Keratinocyte (primary cell): ENCODE data around the gene LHFPL4. TPM values are rescaled to one million over a fixed set of nuclear protein-coding genes. Genes with fewer than 3 reads are reported as not detected.

ENCODE experiments used
- DNase-seq: peaks from one replicate; pipeline ENCODE4 v3.0.0-alpha.2; 2011; ENCODE audit warnings: low read depth, missing footprints, low spot score
- FAIRE-seq: peaks from 2 replicates; lab custom pipeline; 2011; peaks lifted over from hg19 to GRCh38; lab: Jason Lieb, UNC
- H2AFZ ChIP-seq: 2 replicates; pipeline ENCODE4 v1.6.0; 2012; ENCODE audit warnings: low read length, control low read depth, inconsistent platforms; ENCODE audit not compliant: control insufficient read depth
- H3K27ac ChIP-seq: 2 replicates; pipeline ENCODE4 v1.5.1; 2011; ENCODE audit warnings: low read length; ENCODE audit not compliant: control insufficient read depth, insufficient read depth
- H3K27me3 ChIP-seq: 3 replicates; pipeline ENCODE4 v1.6.0; 2011; ENCODE audit warnings: low read length; ENCODE audit not compliant: control insufficient read depth, insufficient read depth; ENCODE audit errors: extremely low read depth
- H3K36me3 ChIP-seq, 2 experiments: 2 replicates in 1 of 2; 3 replicates in 1 of 2; pipeline ENCODE4 v1.5.1; 2011; ENCODE audit warnings: low read length in 2 of 2, mild to moderate bottlenecking in 1 of 2; ENCODE audit not compliant: control insufficient read depth in 2 of 2, insufficient read depth in 2 of 2; ENCODE audit errors: extremely low read depth in 1 of 2
- H3K4me1 ChIP-seq: 3 replicates; pipeline ENCODE4 v1.5.1; 2011; ENCODE audit warnings: low read length; ENCODE audit not compliant: control insufficient read depth, insufficient read depth; ENCODE audit errors: extremely low read depth
- H3K4me2 ChIP-seq: 3 replicates; pipeline ENCODE4 v1.6.0; 2011; ENCODE audit warnings: low read depth, low read length; ENCODE audit not compliant: control insufficient read depth, insufficient read depth; ENCODE audit errors: extremely low read depth
- H3K4me3 ChIP-seq, 3 experiments: fragments of 200-600 bp in 1 of 3; sonication (generic) in 1 of 3; 2 replicates in 2 of 3; 3 replicates in 1 of 3; pipeline ENCODE4 v1.5.1; 2011 to 2016; ENCODE audit warnings: low read length in 3 of 3, mild to moderate bottlenecking in 3 of 3, control low read depth in 2 of 3, inconsistent platforms in 1 of 3, low read depth in 1 of 3, mixed read lengths in 1 of 3, mixed run types in 1 of 3, moderate library complexity in 1 of 3; ENCODE audit not compliant: control insufficient read depth in 2 of 3, insufficient read depth in 2 of 3; ENCODE audit errors: extremely low read depth in 1 of 3
- H3K79me2 ChIP-seq: 2 replicates; pipeline ENCODE4 v1.6.0; 2012; ENCODE audit warnings: low read length; ENCODE audit not compliant: control insufficient read depth, insufficient read depth
- H3K9ac ChIP-seq: 3 replicates; pipeline ENCODE4 v1.6.0; 2011; ENCODE audit warnings: low read length; ENCODE audit not compliant: control insufficient read depth, insufficient read depth; ENCODE audit errors: extremely low read depth
- H3K9me1 ChIP-seq: 3 replicates; pipeline ENCODE4 v1.6.0; 2011; ENCODE audit warnings: low read length; ENCODE audit not compliant: control insufficient read depth, insufficient read depth; ENCODE audit errors: extremely low read depth
- H3K9me3 ChIP-seq: 2 replicates; pipeline ENCODE4 v1.5.1; 2012; ENCODE audit warnings: low read depth, low read length; ENCODE audit not compliant: control insufficient read depth
- H4K20me1 ChIP-seq: 3 replicates; pipeline ENCODE4 v1.6.0; 2011; ENCODE audit warnings: low read length; ENCODE audit not compliant: control insufficient read depth, insufficient read depth; ENCODE audit errors: extremely low read depth
- CTCF ChIP-seq, 3 experiments: IDR thresholded peaks in 1 of 3; conservative IDR thresholded peaks in 1 of 3; optimal IDR thresholded peaks in 1 of 3; 2 replicates in 2 of 3; 3 replicates in 1 of 3; pipeline versions ENCODE3 to v1.5.1; 2011; ENCODE audit warnings: low read length in 3 of 3, mild to moderate bottlenecking in 3 of 3, moderate library complexity in 2 of 3, control low read depth in 1 of 3, inconsistent platforms in 1 of 3; ENCODE audit not compliant: insufficient read depth in 2 of 3; ENCODE audit errors: extremely low read depth in 1 of 3
- EZH2 ChIP-seq: IDR thresholded peaks from one replicate; pipeline ENCODE4 v1.6.1; 2012; ENCODE audit warnings: inconsistent platforms, mild to moderate bottlenecking, low read length, moderate library complexity
- dilution Hi-C: fragments of 300-500 bp; cut with MboI; formaldehyde crosslinking; loops from one replicate; pipeline ENCODE4 v1.7.0; 2020; ENCODE audit warnings: low sequenced_read_pairs; ENCODE audit not compliant: extremely low pct_ligation_motif_present
- polyA plus RNA-seq, 5 experiments: library from polyadenylated mRNA; depleted of rRNA in 3 of 5; stranded (reverse) in 3 of 5; stranded (forward) in 1 of 5; unstranded in 1 of 5; fragments of >200 nt; gene quantifications; 1 replicate in 1 of 5; 2 replicates in 3 of 5; 3 replicates in 1 of 5; pipeline versions ENCODE4 v1.2.1 to v1.2.3, GENCODE V29; 2011 to 2012; ENCODE audit warnings: missing spikeins in 2 of 5, low read depth in 1 of 5, low replicate concordance in 1 of 5

LHFPL4 gene
- polyA plus RNA-seq, 1 donor (not counting 4 experiments of a cell fraction or from before 2014, with no cell fraction given) = not detected

DNA sequence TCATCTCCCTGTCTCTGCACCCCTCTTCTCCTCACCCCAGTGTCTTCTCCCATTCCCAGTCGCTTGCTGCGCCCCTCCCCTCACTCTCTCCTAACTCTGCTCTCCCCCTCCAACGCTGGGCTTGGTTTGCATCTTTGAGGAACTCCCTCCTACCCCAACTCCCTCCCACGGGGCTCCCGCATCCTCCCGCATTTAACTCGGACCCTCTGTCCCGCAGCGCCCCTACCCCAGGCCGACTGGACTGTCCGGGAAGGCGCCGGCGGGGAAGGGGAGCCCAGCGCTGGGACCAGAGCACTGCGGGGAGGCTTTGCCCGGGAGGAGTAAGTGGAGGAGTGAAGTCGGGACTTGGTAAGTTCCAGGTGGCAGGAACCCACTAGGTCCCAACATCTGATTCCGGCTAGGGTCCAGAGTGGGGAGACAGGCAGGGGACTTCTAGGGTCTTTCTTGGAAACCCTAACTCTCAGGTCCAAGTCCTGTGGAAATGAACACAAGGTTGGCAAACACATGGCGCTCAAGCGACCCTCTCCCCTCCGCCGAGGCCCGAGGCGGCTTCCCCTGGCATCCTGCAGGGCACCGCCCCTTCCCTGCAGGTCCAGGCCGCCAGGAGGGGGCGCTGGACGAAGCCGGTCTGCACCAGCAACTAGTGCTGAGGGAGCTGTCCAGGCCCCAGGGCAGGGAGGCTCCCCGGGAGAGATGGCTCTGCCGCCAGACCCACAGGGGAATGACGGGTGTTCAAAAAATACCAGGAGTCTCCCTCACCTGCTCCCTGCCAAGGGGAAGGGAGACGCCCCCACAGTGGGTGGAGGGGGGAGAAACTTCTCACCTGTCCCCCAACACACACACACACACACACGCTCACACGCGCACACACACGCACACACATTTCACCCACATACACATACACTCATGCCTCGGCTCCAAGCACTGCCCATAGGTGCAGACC is 53.2 kb downstream of the LHFPL4 start:
- DNase-seq (peak; percentile 25), FAIRE-seq (no peak)
- H3K79me2 ChIP-seq = no peaks in the 10 kb centered on the region
- H3K27ac ChIP-seq = no peak overlapping the region
- H3K4me2 ChIP-seq = no peak overlapping the region
- no peaks in the 10 kb centered on the region for H3K9me1 ChIP-seq
- no peaks in the 10 kb centered on the region for H4K20me1 ChIP-seq
- peaks cover 6% of the 10 kb centered on the region for H3K27me3 ChIP-seq
- H3K36me3 ChIP-seq = no peaks in the 10 kb centered on the region
- no peak overlapping the region for H2AFZ ChIP-seq
- H3K9ac ChIP-seq = no peak overlapping the region
- no peak overlapping the region for H3K4me3 ChIP-seq
- H3K4me1 ChIP-seq = peaks cover 20% of the 10 kb centered on the region
- TF ChIP-seq EZH2 (no peak), CTCF (optimal IDR thresholded peaks at IDR 0.05 in 1 of 3, IDR thresholded peaks at IDR 0.05 in 1 of 3, conservative IDR thresholded peaks at IDR 0.05 in 1 of 3; ENCODE audit: extremely low read depth in 1 of 3, insufficient read depth in 2 of 3, low read length in 3 of 3) (peak; percentile 84 to 96 (median 85))
- H3K9me3 ChIP-seq = no peaks in the 10 kb centered on the region
- dilution Hi-C loops = no loop called here

- no peaks in the 10 kb centered on the region for H3K9me1 ChIP-seq
- no peak for TF ChIP-seq CTCF (optimal IDR thresholded peaks at IDR 0.05 in 1 of 3, IDR thresholded peaks at IDR 0.05 in 1 of 3, conservative IDR thresholded peaks at IDR 0.05 in 1 of 3; ENCODE audit: extremely low read depth in 1 of 3, insufficient read depth in 2 of 3, low read length in 3 of 3)
- TF ChIP-seq EZH2 = no peak
- no peaks in the 10 kb centered on the region for H3K9me3 ChIP-seq
- dilution Hi-C loops = no loop called here
- H3K27me3 ChIP-seq = peaks cover 6% of the 10 kb centered on the region
- no peak overlapping the region for H3K4me3 ChIP-seq
- no peaks in the 10 kb centered on the region for H4K20me1 ChIP-seq
- H2AFZ ChIP-seq = no peak overlapping the region
- H3K27ac ChIP-seq = no peak overlapping the region
- no peak overlapping the region for H3K9ac ChIP-seq
- FAIRE-seq = no peak
- H3K36me3 ChIP-seq = no peaks in the 10 kb centered on the region
- no peak overlapping the region for H3K4me2 ChIP-seq
- DNase-seq = no peak
- peaks cover 20% of the 10 kb centered on the region for H3K4me1 ChIP-seq
- H3K79me2 ChIP-seq = no peaks in the 10 kb centered on the region
Observed at GRCh38 chr3:9499455-9500107, 54.0 kb downstream of the LHFPL4 start.
